WTC11 (cell line): ENCODE measurements around the gene IGFBPL1.

Experiments
- ZNF219 ChIP-seq: sonication (generic); formaldehyde crosslinking; IDR thresholded peaks from 2 replicates; pipeline ENCODE4 v1.8.0; 2023; ENCODE audit warnings: missing genetic modification reagents, mild to moderate bottlenecking, borderline replicate concordance
- ZNF425 ChIP-seq: fragments of 250-450 bp; sonication (Bioruptor Pico); conservative IDR thresholded peaks from 2 replicates; pipeline ENCODE4 v1.9.0; 2021; ENCODE audit warnings: mild to moderate bottlenecking

GRCh38 chr9:38393128-38393796, 31.0 kb downstream of the IGFBPL1 start:
- TF ChIP-seq ZNF425 (CRISPR knock-in tag) (no peak), ZNF219 (CRISPR knock-in tag) (no peak)
